HepG2 (cell line): ENCODE data around the gene GRIK2. TPM values are rescaled to one million over a fixed set of nuclear protein-coding genes. Genes with fewer than 3 reads are reported as not detected.

Experiments used
- ATAC-seq: fragments of 200-7000 bp; cut with Tn5 transposase; 3 replicates; pipeline ENCODE4 v1.9.1; 2020; ENCODE audit warnings: mild to moderate bottlenecking, moderate library complexity
- BruUV-seq: library from RNA; stranded (reverse); fragments of 400-500 nt; replicated peaks from 2 replicates; lab custom pipeline; 2021; lab: Mats Ljungman, UMichigan
- CTCF ChIA-PET: fragments of 300-600 bp; formaldehyde crosslinking; extraction: SDS; loops from one replicate; lab custom pipeline; 2021; ENCODE audit warnings: low total read pairs, inconsistent platforms, low intra/inter-chr PET ratio; lab: Yijun Ruan, JAX
- POLR2A ChIA-PET: fragments of 350-600 bp; sonication (Branson Sonifier 250); formaldehyde crosslinking; loops from one replicate; lab custom pipeline; 2020; ENCODE audit warnings: antibody characterized with exemption, inconsistent platforms; lab: Yijun Ruan, JAX
- DNase-seq: peaks from one replicate; pipeline ENCODE4 v3.0.0-alpha.2; 2015; ENCODE audit warnings: low spot score
- FAIRE-seq: peaks from 3 replicates; lab custom pipeline; 2011; peaks lifted over from hg19 to GRCh38; lab: Jason Lieb, UNC
- H2AFZ ChIP-seq: one replicate; pipeline ENCODE4 v1.6.1; 2011; ENCODE audit warnings: low read length, inconsistent platforms
- H3K27ac ChIP-seq: fragments of 300-600 bp; 3 replicates; pipeline ENCODE4 v1.8.0; 2011; ENCODE audit warnings: mixed run types, mild to moderate bottlenecking, mixed read lengths, low read length, inconsistent platforms; ENCODE audit not compliant: insufficient read depth; ENCODE audit errors: extremely low read length
- H3K27me3 ChIP-seq, 2 experiments: fragments of 200-600 bp in 1 of 2; 2 replicates in 1 of 2; 3 replicates in 1 of 2; pipeline versions ENCODE4 v1.6.0 to v1.8.0; 2011; ENCODE audit warnings: low read length in 2 of 2, mild to moderate bottlenecking in 2 of 2, moderate library complexity in 2 of 2, inconsistent platforms in 1 of 2; ENCODE audit not compliant: insufficient read depth in 2 of 2, control insufficient read depth in 1 of 2
- H3K36me3 ChIP-seq, 2 experiments: fragments of 200-600 bp in 1 of 2; replicated peaks in 1 of 2; 2 replicates in 1 of 2; 3 replicates in 1 of 2; pipeline versions ENCODE4 v1.5.1 to v1.8.0; 2011; ENCODE audit warnings: low read length in 2 of 2, inconsistent platforms in 1 of 2; ENCODE audit not compliant: insufficient read depth in 2 of 2, control insufficient read depth in 1 of 2
- H3K4me1 ChIP-seq: 2 replicates; pipeline ENCODE4 v1.5.1; 2012; ENCODE audit warnings: low read length, inconsistent platforms; ENCODE audit not compliant: insufficient read depth
- H3K4me2 ChIP-seq: 2 replicates; pipeline ENCODE4 v1.6.0; 2011; ENCODE audit warnings: low read depth, low read length, inconsistent platforms
- H3K4me3 ChIP-seq, 3 experiments: fragments of 200-600 bp in 1 of 3; sonication (generic), shearing (Covaris generic) in 1 of 3; replicated peaks in 1 of 3; 2 replicates each; pipeline ENCODE4 v1.5.1; 2011 to 2016; ENCODE audit warnings: low read length in 3 of 3, inconsistent platforms in 2 of 3, low read depth in 2 of 3, mild to moderate bottlenecking in 2 of 3, control low read depth in 1 of 3, mixed read lengths in 1 of 3; ENCODE audit not compliant: insufficient read depth in 1 of 3
- H3K79me2 ChIP-seq: one replicate; pipeline ENCODE4 v1.6.1; 2011; ENCODE audit warnings: low read length, inconsistent platforms; ENCODE audit not compliant: insufficient read depth
- H3K9ac ChIP-seq: 2 replicates; pipeline ENCODE4 v1.6.0; 2011; ENCODE audit warnings: mild to moderate bottlenecking, low read depth, low read length, inconsistent platforms; ENCODE audit not compliant: insufficient read depth
- H3K9me3 ChIP-seq: 2 replicates; pipeline ENCODE4 v1.5.1; 2012; ENCODE audit warnings: mild to moderate bottlenecking, low read length
- H4K20me1 ChIP-seq: 2 replicates; pipeline ENCODE4 v1.6.0; 2011; ENCODE audit warnings: inconsistent platforms, mild to moderate bottlenecking, low read length, moderate library complexity; ENCODE audit not compliant: insufficient read depth
- CCDC6 ChIP-seq: sonication (generic); formaldehyde crosslinking; IDR thresholded peaks from 2 replicates; pipeline ENCODE4 v1.8.1; 2022; ENCODE audit warnings: mild to moderate bottlenecking, missing genetic modification reagents, moderate library complexity
- HNF4A ChIP-seq: sonication (generic); formaldehyde crosslinking; IDR thresholded peaks from 2 replicates; pipeline ENCODE4 v1.4.0; 2020; ENCODE audit warnings: missing genetic modification reagents
- KLF6 ChIP-seq: IDR thresholded peaks from 2 replicates; pipeline ENCODE4 v1.8.0; 2016; ENCODE audit warnings: missing biosample characterization, missing genetic modification reagents
- MIER2 ChIP-seq: IDR thresholded peaks from 2 replicates; pipeline ENCODE4 v1.6.1; 2016; ENCODE audit warnings: missing biosample characterization, missing genetic modification reagents
- NCOA1 ChIP-seq: sonication (generic); formaldehyde crosslinking; IDR thresholded peaks from 2 replicates; pipeline ENCODE4 v1.9.0; 2021; ENCODE audit warnings: missing genetic modification reagents
- PLSCR1 ChIP-seq: sonication (generic); formaldehyde crosslinking; IDR thresholded peaks from 2 replicates; pipeline ENCODE4 v1.5.0; 2020; ENCODE audit warnings: missing genetic modification reagents, mild to moderate bottlenecking, borderline replicate concordance
- RFX1 ChIP-seq: fragments of 450-650 bp; IDR thresholded peaks from 2 replicates; pipeline ENCODE4 v1.6.1; 2017
- RFXANK ChIP-seq: IDR thresholded peaks from 2 replicates; pipeline ENCODE4 v1.6.1; 2016
- SCMH1 ChIP-seq: sonication (generic); formaldehyde crosslinking; IDR thresholded peaks from 2 replicates; pipeline ENCODE4 v1.9.0; 2021; ENCODE audit warnings: missing genetic modification reagents, mild to moderate bottlenecking, borderline replicate concordance
- ZNF563 ChIP-seq: sonication (generic); formaldehyde crosslinking; IDR thresholded peaks from 2 replicates; pipeline ENCODE4 v1.8.0; 2022; ENCODE audit warnings: mild to moderate bottlenecking, moderate library complexity, missing genetic modification reagents
- ZNF619 ChIP-seq: sonication (generic); formaldehyde crosslinking; IDR thresholded peaks from 2 replicates; pipeline ENCODE4 v1.4.0; 2020; ENCODE audit warnings: mild to moderate bottlenecking, missing genetic modification reagents
- ZNF749 ChIP-seq: sonication (generic); formaldehyde crosslinking; IDR thresholded peaks from 2 replicates; pipeline ENCODE4 v1.8.0; 2022; ENCODE audit warnings: mild to moderate bottlenecking, missing genetic modification reagents, moderate library complexity, borderline replicate concordance
- WGBS: methylation state at CpG from one replicate; pipeline ENCODE4 v1.1.6; 2017; ENCODE audit warnings: low lambda C conversion rate; 5-methylcytosine and 5-hydroxymethylcytosine counted together
- in situ Hi-C: cut with HindIII; loops from 2 replicates; pipeline ENCODE4 v1.10.0; 2017; ENCODE audit warnings: low pct_unique_long_range_greater_than_20kb; ENCODE audit not compliant: extremely low pct_ligation_motif_present
- intact Hi-C: fragments of 100-400 bp; cut with micrococcal nuclease; formaldehyde crosslinking; loops from one replicate; pipeline ENCODE4 v1.10.0; 2022; ENCODE audit not compliant: unreplicated experiment
- polyA plus RNA-seq, 8 experiments: library from polyadenylated mRNA; depleted of rRNA in 3 of 8; stranded (reverse) in 7 of 8; unstranded in 1 of 8; fragments of >200 nt; fragmentation: Illumina TruSeq in 4 of 8; extraction: Trizol in 4 of 8; gene quantifications; 2 replicates each; pipeline versions ENCODE4 v1.2.1 to v1.2.3, GENCODE V29; 2011 to 2016; ENCODE audit warnings: low read depth in 4 of 8, missing spikeins in 1 of 8, mixed read lengths in 1 of 8; ENCODE audit not compliant: insufficient read depth in 1 of 8
- total RNA-seq, 5 experiments: library from RNA; depleted of rRNA; stranded (reverse); fragments of >200 nt; fragmentation: Illumina TruSeq; extraction: Trizol; gene quantifications; 2 replicates each; pipeline ENCODE4 v1.2.3, GENCODE V29; 2016; ENCODE audit warnings: low read depth in 1 of 5

GRIK2 gene
- total and polyA plus RNA-seq, 2 of the 13 experiments (the other 11 are each of a cell fraction or from before 2014, with no cell fraction given): not detected

GRCh38 chr6:101728388-101728787 lies 334.9 kb downstream of the GRIK2 start:
- no peak overlapping the region for H3K4me3 ChIP-seq
- no peaks in the 10 kb centered on the region for H3K4me1 ChIP-seq
- no peaks in the 10 kb centered on the region for H3K9me3 ChIP-seq
- CTCF ChIA-PET: no interaction called here
- intact Hi-C loops (no loop called here), in situ Hi-C loops (no loop called here)
- H3K27ac ChIP-seq: no peak overlapping the region
- no peaks in the 10 kb centered on the region for H4K20me1 ChIP-seq
- no peak for ATAC-seq
- WGBS: 0% methylated on average over 2 of the region's 2 CpGs
- H2AFZ ChIP-seq: no peak overlapping the region
- H3K27me3 ChIP-seq: no peaks in the 10 kb centered on the region
- no peak for FAIRE-seq
- no peaks in the 10 kb centered on the region for H3K36me3 ChIP-seq
- no peak for TF ChIP-seq CCDC6 (CRISPR knock-in tag)
- TF ChIP-seq NCOA1 (CRISPR knock-in tag): no peak
- TF ChIP-seq, all 625 proteins: peak for 0
- no peak overlapping the region for H3K9ac ChIP-seq
- POLR2A ChIA-PET: no interaction called here
- no TSS peak for BruUV-seq
- H3K4me2 ChIP-seq: no peak overlapping the region
- no peaks in the 10 kb centered on the region for H3K79me2 ChIP-seq
- no peak for DNase-seq

GRCh38 chr6:101728956-101729355 lies 335.4 kb downstream of the GRIK2 start:
- H2AFZ ChIP-seq: no peak overlapping the region
- H3K27me3 ChIP-seq: no peaks in the 10 kb centered on the region
- intact Hi-C loops (no loop called here), in situ Hi-C loops (no loop called here)
- no peak for FAIRE-seq
- H3K27ac ChIP-seq: no peak overlapping the region
- no peaks in the 10 kb centered on the region for H3K36me3 ChIP-seq
- ATAC-seq: no peak
- no peak overlapping the region for H3K4me2 ChIP-seq
- no peak overlapping the region for H3K9ac ChIP-seq
- no peaks in the 10 kb centered on the region for H3K9me3 ChIP-seq
- no peaks in the 10 kb centered on the region for H3K4me1 ChIP-seq
- H4K20me1 ChIP-seq: no peaks in the 10 kb centered on the region
- H3K4me3 ChIP-seq: no peak overlapping the region
- BruUV-seq: no TSS peak
- H3K79me2 ChIP-seq: no peaks in the 10 kb centered on the region
- no peak for DNase-seq
- POLR2A ChIA-PET: no interaction called here
- CTCF ChIA-PET: no interaction called here
- no peak for TF ChIP-seq RFXANK (CRISPR knock-in tag)
- TF ChIP-seq KLF6 (CRISPR knock-in tag): no peak
- no peak for TF ChIP-seq PLSCR1 (CRISPR knock-in tag)
- TF ChIP-seq HNF4A: no peak
- TF ChIP-seq RFX1: no peak
- no peak for TF ChIP-seq SCMH1 (CRISPR knock-in tag)
- TF ChIP-seq ZNF619 (CRISPR knock-in tag): no peak
- no peak for TF ChIP-seq MIER2 (CRISPR knock-in tag)
- TF ChIP-seq ZNF563 (CRISPR knock-in tag): no peak
- no peak for TF ChIP-seq ZNF749
